ENCODE measurements around the gene MAD2L1.

MAD2L1 gene

DNA sequence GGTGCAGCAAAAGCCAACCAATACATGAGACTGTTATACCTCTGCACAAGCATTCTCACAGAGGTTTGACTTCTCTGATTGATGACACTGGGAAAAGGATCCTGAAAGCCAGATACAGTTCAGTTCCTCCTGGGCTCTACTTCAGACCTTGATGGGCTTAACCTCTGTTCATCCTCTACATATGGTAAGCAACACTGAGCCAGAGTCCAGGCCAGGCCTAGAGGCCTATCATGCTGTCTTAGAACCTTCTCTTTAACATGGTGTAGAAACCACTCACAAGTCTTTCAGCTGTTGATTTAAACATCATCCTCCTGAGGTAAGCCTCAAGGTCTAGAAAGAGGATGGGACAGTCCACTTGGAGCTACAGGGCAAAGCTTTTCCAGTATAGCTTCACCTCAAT is 9.2 kb downstream of the MAD2L1 start:
- intact Hi-C loops (cut with DNase I; ENCODE audit: low total_unique reads): loop anchor here (5.0 kb wide), 1 partner anchor 745 kb away; no protein-coding TSS in a partner anchor

GRCh38 chr4:120056246-120056645 is 10.4 kb downstream of the MAD2L1 start:
- DNase-seq: no peak
- no peak overlapping the region for H3K4me3 ChIP-seq

More for the DNA sequence above, 9.2 kb downstream of the MAD2L1 start:
- Histone ChIP-seq H3K4me3 (no peak overlapping the region), H3K27me3 (no peaks in the 10 kb centered on the region), H3K9me3 (no peaks in the 10 kb centered on the region), H3K36me3 (no peaks in the 10 kb centered on the region), H3K4me1 (peaks cover 0 to 33% (median 9%) of the 10 kb centered on the region in 4 donors), H3K27ac (no peak overlapping the region)
- TF ChIP-seq, protein P1, sequence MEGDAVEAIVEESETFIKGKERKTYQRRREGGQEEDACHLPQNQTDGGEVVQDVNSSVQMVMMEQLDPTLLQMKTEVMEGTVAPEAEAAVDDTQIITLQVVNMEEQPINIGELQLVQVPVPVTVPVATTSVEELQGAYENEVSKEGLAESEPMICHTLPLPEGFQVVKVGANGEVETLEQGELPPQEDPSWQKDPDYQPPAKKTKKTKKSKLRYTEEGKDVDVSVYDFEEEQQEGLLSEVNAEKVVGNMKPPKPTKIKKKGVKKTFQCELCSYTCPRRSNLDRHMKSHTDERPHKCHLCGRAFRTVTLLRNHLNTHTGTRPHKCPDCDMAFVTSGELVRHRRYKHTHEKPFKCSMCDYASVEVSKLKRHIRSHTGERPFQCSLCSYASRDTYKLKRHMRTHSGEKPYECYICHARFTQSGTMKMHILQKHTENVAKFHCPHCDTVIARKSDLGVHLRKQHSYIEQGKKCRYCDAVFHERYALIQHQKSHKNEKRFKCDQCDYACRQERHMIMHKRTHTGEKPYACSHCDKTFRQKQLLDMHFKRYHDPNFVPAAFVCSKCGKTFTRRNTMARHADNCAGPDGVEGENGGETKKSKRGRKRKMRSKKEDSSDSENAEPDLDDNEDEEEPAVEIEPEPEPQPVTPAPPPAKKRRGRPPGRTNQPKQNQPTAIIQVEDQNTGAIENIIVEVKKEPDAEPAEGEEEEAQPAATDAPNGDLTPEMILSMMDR (IDR thresholded peaks at IDR 0.05): no peak
- no peak for DNase-seq

GRCh38 chr4:120055795-120056194 is 10.9 kb downstream of the MAD2L1 start:
- Histone ChIP-seq H3K9me3 (no peaks in the 10 kb centered on the region), H3K4me3 (no peak overlapping the region), H3K27me3 (no peaks in the 10 kb centered on the region), H3K4me1 (peaks cover 0 to 33% (median 9%) of the 10 kb centered on the region in 4 donors), H3K36me3 (no peaks in the 10 kb centered on the region), H3K27ac (peak overlapping the region; percentile 19 to 79)
- TF ChIP-seq, protein P1 (IDR thresholded peaks at IDR 0.05): no peak
- DNase-seq: no peak
- intact Hi-C loops (cut with DNase I; ENCODE audit: low total_unique reads): loop anchor here (5.0 kb wide), 1 partner anchor 743 kb away; no protein-coding TSS in a partner anchor

More at GRCh38 chr4:120056246-120056645, 10.4 kb downstream of the MAD2L1 start:
- Histone ChIP-seq H3K9me3 (no peaks in the 10 kb centered on the region), H3K4me1 (peaks cover 0 to 33% (median 9%) of the 10 kb centered on the region in 4 donors), H3K36me3 (no peaks in the 10 kb centered on the region), H3K27ac (peak overlapping the region; percentile 19 to 79), H3K27me3 (no peaks in the 10 kb centered on the region)
- TF ChIP-seq, protein P1 (IDR thresholded peaks at IDR 0.05): peak; percentile 40 to 44
- intact Hi-C loops (cut with DNase I; ENCODE audit: low total_unique reads): loop anchor here (5.0 kb wide), 1 partner anchor 744 kb away; no protein-coding TSS in a partner anchor

DNA sequence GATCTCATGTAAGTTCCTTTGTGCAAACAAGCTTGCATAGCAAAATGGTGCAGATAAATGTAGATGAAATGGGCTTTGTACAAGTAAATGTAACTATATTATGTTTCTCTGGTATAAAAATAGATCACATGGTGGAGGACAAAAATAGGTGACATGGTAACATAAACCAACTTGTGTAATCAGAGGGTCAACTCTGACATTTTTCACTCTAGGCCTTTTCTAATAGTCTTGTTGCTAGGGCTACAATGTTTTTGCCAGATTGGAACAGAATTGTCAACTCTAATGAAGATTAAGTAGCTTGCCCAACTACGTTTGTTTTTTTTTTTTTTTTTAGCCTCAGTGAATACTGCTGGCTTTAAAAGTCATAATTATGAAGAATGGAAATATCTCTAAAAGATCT is 11.5 kb downstream of the MAD2L1 start:
- Histone ChIP-seq H3K27me3 (no peaks in the 10 kb centered on the region), H3K9me3 (no peaks in the 10 kb centered on the region), H3K4me3 (no peak overlapping the region), H3K4me1 (peaks cover 0 to 33% (median 9%) of the 10 kb centered on the region in 4 donors), H3K36me3 (no peaks in the 10 kb centered on the region), H3K27ac (peak overlapping the region; percentile 66 to 79)
- intact Hi-C loops (cut with DNase I; ENCODE audit: low total_unique reads): loop anchor here (5.0 kb wide), 1 partner anchor 743 kb away; no protein-coding TSS in a partner anchor
- DNase-seq: no peak
- TF ChIP-seq, protein P1 (IDR thresholded peaks at IDR 0.05): no peak

DNA sequence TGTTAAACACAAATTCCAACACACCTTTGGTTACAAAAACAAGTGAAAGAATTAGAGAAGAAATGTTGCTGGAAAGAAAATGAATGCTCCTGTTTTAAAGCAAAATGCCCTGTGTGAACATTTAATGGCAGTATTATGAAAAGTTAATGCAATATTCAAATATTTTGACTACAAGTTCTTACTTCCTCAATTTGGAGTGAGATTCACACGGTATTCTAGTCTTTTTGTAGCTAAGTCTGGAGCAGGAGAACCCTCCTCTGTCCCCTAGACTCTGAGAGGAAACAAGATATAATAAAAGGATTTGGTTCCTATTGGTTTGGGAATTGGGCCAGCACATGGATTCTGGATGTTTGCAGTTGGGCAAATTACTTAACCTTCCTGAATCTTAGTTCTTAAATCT is 12.7 kb downstream of the MAD2L1 start:
- TF ChIP-seq, protein P1 (IDR thresholded peaks at IDR 0.05): no peak
- Histone ChIP-seq H3K9me3 (no peaks in the 10 kb centered on the region), H3K4me1 (peaks cover 0 to 33% (median 9%) of the 10 kb centered on the region in 4 donors), H3K36me3 (no peaks in the 10 kb centered on the region), H3K4me3 (no peak overlapping the region), H3K27me3 (no peaks in the 10 kb centered on the region), H3K27ac (peak overlapping the region; percentile 66 to 79)
- no peak for DNase-seq
- intact Hi-C loops (cut with DNase I; ENCODE audit: low total_unique reads): loop anchor here (5.0 kb wide), 1 partner anchor 1067 kb away; no protein-coding TSS in a partner anchor

All from tibial artery (tissue), 4 donors.